GM21515 (cell line): ENCODE measurements around the gene GALNT8.
"Not testable (repeated sequence)": the region's sequence is repeated elsewhere in the genome, so short reads cannot be mapped to it uniquely, and the experiment has no call there.

ENCODE experiments used
- ATAC-seq: cut with Tn5 transposase; IDR thresholded peaks from one replicate; pipeline ENCODE4 v1.9.1; 2021; ENCODE audit not compliant: unreplicated experiment

Gene GALNT8, protein sequence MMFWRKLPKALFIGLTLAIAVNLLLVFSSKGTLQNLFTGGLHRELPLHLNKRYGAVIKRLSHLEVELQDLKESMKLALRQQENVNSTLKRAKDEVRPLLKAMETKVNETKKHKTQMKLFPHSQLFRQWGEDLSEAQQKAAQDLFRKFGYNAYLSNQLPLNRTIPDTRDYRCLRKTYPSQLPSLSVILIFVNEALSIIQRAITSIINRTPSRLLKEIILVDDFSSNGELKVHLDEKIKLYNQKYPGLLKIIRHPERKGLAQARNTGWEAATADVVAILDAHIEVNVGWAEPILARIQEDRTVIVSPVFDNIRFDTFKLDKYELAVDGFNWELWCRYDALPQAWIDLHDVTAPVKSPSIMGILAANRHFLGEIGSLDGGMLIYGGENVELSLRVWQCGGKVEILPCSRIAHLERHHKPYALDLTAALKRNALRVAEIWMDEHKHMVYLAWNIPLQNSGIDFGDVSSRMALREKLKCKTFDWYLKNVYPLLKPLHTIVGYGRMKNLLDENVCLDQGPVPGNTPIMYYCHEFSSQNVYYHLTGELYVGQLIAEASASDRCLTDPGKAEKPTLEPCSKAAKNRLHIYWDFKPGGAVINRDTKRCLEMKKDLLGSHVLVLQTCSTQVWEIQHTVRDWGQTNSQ

GRCh38 chr12:4719821-4720636 is at the start of gene GALNT8:
Gene GALNT8, plus strand, starts transcription at chr12:4720400. Its CDS starts 278 bp downstream, at chr12:4720678.
- ATAC-seq, result no peak

- no peak for ATAC-seq
Observed at GRCh38 chr12:4679711-4680110, 40.5 kb upstream of the GALNT8 start.

DNA sequence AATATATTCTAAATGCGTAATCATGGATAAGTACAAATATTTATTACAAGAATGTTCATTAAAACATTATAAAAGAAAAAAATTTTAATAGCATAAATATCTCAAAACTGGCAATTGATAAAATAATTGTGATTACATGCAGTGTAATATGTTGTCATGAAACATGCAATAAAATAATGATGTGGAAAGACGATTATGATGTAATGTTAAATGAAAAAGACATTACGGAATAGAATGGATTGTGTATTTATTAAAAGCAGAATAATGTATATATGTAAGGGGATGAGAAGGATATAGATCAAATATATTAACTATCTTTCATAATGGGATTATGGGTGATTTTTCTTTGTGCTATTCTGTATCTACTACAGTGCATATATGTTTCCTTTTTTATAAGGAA is 38.5 kb upstream of the GALNT8 start:
- no peak for ATAC-seq

GRCh38 chr12:4685317-4685716 is 34.9 kb upstream of the GALNT8 start:
- ATAC-seq, result no peak

DNA sequence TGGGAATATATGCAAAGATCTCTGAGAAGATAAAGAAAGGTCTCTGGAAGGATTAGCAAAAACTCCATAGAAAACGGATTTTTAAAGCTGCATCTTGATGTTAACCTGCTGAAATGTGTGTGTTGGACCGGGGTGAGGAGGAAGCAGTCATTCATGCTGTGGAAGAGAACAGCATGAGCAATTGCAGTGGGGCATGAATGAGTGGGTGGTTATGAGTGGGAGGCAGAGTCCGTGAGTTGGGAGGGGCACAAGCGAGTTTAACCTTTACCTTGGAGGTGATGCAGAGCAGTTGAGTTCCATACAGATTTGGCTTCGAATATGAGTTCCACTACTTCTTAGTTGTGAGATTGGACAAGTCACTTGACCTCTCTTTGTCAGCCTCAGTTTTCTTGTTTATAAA is 29.4 kb upstream of the GALNT8 start:
- no peak for ATAC-seq

DNA sequence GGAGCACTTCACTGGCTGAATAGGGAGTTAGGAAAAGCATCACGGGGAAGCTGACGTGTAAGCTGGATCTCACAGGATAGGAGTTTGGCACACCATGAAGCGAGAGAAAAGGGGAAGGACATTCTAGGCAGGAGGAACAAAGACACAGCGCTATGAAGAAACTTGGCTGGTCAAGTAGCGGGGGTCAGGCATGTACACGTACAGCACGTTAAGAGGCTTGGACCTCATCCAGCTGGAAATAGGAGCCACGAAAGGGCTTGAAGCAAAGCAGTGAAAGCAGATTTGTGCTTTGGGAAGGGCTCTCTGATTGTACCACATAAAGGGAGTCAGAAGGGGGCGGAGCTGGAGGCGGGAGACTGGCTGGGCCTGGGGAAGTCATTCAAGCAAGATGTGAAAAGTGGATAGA is 19.6 kb upstream of the GALNT8 start:
- no peak for ATAC-seq

- ATAC-seq, result no peak
Observed at GRCh38 chr12:4701395-4702190, 18.6 kb upstream of the GALNT8 start.

GRCh38 chr12:4703676-4704075 is 16.5 kb upstream of the GALNT8 start:
- no peak for ATAC-seq

DNA sequence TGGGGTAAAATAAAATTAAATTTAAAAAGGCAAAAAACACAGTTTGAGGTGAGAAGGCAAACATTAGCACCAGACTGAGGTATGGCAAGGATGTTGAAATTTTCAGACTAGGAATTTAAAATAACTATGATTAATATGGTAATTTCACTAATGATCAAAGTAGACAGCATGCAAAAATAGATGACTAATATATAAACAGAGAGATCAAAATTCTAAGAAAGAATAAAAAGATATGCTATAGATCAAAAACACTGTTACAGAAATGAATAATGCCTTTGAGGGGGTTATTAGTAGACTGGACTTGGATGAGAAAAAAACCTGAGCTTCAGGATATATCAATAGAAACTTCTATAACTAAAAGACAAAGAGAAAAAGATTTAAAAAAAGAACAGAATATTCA is 14.4 kb upstream of the GALNT8 start:
- ATAC-seq, result no peak

GRCh38 chr12:4707306-4707705 is 12.9 kb upstream of the GALNT8 start:
- no peak for ATAC-seq

DNA sequence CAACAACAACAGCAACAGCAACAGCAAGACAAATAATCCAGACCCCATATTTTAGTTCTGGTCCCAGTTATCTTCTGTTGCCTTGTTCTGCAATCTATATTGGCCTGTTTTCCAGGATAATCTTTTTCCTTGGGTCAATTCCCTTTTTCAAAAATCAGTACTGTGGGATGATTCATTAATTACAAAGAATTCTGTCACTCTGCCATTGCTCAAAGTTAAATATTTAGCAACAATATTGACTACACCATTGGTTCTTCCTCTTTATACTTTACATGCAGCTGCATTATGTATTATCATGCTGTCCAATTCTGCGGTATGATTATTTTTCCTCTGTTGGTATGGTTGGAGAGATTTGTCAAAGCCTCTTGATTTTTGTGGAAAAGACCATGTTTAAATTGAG is 10.1 kb upstream of the GALNT8 start:
- no peak for ATAC-seq

DNA sequence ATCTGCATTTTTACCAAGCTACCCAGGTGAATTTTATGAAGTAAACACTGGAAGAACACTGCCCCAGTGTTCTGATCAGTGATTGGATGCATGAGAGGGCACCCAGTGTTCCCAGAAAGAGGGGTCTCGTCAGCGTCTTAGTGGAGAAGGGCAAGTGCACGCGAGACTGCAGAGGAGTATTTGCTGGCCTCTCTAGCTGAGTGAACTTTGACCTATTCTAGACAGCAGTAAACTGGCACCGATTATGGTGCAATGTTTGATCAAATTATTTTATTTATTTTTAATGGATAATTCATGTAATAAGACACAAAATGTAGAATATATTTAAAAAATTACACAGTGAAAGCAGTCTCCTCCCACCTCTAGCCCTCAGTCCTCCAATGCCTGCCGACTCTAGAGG is 5.3 kb upstream of the GALNT8 start:
- no peak for ATAC-seq

- no peak for ATAC-seq
Observed at GRCh38 chr12:4717806-4718205, 2.4 kb upstream of the GALNT8 start.

DNA sequence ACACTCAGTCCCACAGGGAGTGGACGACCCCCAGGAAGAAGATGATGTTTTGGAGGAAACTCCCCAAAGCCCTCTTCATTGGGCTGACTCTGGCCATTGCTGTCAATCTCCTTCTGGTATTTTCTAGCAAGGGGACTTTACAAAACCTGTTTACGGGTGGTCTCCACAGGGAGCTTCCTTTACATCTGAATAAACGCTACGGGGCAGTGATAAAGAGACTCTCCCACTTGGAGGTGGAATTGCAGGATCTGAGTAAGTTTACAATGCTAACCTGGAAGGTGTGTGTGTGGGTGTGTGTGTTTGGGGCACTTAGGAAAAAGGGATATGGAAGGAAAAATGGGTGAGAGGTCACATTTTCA is 416 bp downstream of the GALNT8 start:
- ATAC-seq, result no peak

DNA sequence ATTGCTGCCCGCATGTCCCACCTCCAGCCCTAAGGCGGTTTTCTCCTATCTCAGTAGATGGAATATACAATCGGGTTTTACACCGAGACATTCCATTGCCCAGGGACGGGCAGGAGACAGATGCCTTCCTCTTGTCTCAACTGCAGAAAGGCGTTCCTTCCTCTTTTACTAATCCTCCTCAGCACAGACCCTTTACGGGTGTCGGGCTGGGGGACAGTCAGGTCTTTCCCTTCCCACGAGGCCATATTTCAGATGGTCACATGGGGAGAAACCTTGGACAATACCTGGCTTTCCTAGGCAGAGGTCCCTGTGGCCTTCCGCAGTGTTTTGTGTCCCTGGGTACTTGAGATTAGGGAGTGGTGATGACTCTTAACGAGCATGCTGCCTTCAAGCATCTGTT is 1.4 kb downstream of the GALNT8 start:
- not testable (repeated sequence) for ATAC-seq

GRCh38 chr12:4723226-4723625 is 3.0 kb downstream of the GALNT8 start:
- ATAC-seq, result no peak

DNA sequence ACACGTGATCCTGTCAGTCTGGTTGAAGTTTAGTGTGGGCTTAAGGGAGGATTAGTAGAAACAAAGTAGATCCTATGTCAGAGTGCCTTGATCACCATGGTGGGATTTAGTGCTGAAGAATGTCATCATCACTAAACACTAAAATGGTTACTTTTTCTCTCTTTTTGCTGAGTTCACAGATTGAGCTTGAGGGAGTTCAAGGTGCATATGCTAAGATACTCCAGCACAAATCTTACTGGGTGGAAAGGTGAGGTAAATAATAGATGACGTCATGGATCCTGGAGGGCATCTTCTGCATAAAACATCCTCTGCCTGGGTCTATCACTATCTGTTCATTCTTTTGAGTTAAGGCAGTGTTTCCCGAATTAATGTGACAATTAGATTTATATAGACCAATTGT is 4.9 kb downstream of the GALNT8 start:
- ATAC-seq, result no peak

- no peak for ATAC-seq
Observed at GRCh38 chr12:4734625-4735340, 14.6 kb downstream of the GALNT8 start.

DNA sequence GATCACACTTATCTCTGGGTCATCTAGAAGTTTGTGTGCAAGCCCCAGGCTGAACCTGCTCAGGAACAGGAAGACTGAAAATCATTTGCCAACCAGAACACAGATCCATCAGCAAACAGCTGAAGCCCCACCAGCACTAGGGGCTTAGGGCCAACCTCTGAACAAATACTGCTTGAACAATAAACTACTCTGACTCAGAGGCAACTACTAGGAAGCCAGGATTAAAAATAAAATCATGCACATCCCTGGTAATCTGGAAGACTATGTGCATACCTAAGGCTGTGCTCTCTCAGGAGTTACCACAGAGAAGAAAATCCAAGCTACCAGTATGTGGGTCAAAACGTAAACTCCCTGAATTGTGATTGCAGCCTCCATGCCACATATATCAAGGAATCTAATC is 15.9 kb downstream of the GALNT8 start:
- no peak for ATAC-seq

GRCh38 chr12:4738541-4738940 is 18.3 kb downstream of the GALNT8 start:
- no peak for ATAC-seq
